Fibroblast of mammary gland (primary cell): ENCODE measurements around the gene NEMP2.

Experiments used
- DNase-seq: peaks from one replicate; pipeline ENCODE4 v3.0.0-alpha.2; 2010; ENCODE audit warnings: low read depth
- H3K4me3 ChIP-seq: 2 replicates; pipeline ENCODE4 v1.5.1; 2011; ENCODE audit warnings: low read depth, mild to moderate bottlenecking, low read length, moderate library complexity; ENCODE audit not compliant: control insufficient read depth
- CTCF ChIP-seq: conservative IDR thresholded peaks from 2 replicates; pipeline ENCODE4 v1.5.1; 2011; ENCODE audit warnings: low read depth, low read length, inconsistent platforms; ENCODE audit not compliant: control insufficient read depth, insufficient read depth

Gene NEMP2

DNA sequence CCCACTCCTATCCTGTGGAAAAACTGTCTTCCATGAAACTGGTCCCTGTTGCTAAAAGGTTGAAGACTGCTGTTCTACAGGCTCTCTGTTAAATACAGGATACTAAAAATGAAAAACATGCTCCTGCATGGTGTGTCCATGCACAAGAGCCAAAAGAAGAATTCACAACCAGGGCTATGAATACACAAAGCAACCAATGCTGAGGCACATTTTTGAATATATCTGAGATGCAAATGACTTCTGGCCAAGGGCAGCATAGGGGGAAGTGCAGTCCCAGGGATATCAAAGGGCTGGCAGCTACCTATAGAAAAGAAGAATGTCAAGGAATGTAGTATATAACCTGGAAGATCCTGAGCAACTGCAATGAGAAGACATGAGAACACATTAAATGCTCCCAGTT, 6.6 kb downstream of the NEMP2 start:
- no peak overlapping the region for H3K4me3 ChIP-seq
- no peak for TF ChIP-seq CTCF
- no peak for DNase-seq

GRCh38 chr2:190527214-190527613, 7.3 kb downstream of the NEMP2 start:
- no peak for DNase-seq
- TF ChIP-seq CTCF = no peak
- no peak overlapping the region for H3K4me3 ChIP-seq

DNA sequence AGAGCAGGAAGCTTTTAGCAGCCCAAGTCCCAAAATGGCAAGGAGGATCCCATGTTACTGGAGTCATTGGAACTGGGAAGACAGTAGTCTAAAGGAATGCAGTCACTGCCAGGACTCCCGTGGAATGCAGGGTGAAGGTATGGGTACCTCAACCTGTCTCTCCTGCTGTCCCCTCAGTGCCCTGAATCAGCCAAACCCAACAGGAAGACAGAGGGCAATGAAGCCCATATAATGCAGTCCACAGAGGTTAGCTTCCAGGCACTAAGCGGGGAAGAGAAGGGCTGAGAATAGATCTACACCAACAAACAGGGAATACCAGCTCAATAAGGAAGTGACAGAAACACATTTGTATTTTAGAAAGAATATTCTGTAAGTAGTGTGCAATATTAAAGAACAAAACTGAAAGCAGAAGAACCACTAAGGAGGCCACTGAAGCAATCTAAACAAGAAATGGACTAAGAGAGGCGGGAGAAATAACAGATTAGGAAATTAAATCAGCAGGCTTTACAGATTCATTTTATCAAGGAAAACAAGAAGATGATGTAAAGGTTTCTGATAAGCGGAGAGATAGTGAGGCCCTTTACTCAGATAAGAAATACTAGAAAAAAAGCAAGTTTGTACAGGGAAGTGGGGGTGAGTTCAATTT, 8.3 kb downstream of the NEMP2 start:
- no peak for TF ChIP-seq CTCF
- DNase-seq = no peak
- no peak overlapping the region for H3K4me3 ChIP-seq

DNA sequence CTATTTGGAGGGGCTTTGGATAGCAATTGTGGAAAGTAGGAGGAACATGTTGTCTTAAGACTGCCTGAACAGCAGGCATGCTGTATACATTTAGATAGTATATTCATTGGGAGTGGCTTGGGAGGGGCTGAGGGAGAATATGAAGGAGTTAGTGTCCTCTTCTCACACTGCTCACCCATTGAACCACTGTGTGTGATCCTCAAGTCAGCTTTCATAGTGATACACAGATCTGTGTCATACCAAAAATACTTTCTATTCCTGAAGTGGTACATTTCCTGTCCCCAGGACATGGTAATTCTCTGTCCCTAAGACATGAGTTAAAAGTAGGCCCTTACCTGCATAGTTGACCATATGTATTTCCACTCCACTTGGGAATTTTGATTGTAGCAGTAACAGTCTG, 9.6 kb downstream of the NEMP2 start:
- no peak for DNase-seq
- no peak overlapping the region for H3K4me3 ChIP-seq
- no peak for TF ChIP-seq CTCF

DNA sequence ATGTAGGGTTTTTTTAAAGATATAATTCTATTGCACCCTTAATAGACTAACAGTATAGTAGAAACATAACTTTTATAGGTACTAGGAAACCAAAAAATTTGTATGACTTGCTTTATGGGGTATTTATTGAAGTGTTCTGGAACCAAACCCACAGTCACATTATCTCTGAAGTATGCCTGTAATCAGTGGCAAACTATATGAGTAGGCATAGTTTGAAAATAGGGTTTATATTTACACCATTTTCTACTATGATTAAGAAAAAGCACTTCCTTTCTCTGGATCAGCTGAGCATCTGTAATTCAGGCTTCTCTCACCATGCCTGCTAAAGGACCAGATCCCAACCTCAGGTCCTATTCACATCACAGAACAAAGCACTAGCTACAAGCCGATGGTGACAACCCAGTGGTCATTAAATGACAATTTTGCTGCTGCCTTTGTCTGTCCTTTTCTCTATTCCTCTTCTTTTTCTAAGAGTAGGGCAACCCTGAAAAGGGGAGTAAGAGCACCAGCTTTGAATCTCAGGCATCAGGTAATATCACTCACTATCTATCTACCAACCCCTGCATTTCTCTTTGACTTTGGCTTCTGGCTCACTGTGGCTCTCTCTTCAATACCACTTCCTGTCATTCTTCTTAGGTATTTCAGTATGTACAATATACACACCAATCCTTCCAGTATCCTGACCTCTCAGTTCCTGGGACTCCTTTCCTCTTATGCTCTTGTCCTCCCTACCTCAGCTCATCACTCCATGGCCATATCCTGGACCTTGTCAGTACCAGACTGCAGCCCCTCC, 14.4 kb downstream of the NEMP2 start:
- no peak for DNase-seq
- H3K4me3 ChIP-seq = no peak overlapping the region
- TF ChIP-seq CTCF = no peak

DNA sequence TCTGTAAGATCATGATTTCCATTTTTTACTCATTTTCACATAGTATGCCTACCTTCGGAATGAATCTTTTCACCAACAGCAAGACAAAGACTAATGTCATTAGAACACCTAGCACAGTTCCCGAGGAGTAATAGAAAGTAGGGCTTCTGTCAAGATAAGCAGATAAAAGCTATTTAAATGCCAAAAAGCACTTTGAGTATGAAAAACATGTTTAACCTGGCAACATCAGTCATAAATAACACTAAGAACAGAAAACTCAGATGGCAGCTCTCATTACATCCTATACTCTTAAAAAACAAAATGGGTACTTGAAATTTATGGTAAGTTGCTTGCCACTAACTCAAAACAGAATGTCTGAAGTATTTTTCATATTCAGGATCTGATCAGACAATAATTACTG, 17.1 kb downstream of the NEMP2 start:
- H3K4me3 ChIP-seq = no peak overlapping the region

More for the DNA sequence above, 17.1 kb downstream of the NEMP2 start:
- DNase-seq = no peak
- no peak for TF ChIP-seq CTCF
